Neural crest cell (in vitro differentiated cells): Measurements from ENCODE around the gene DOCK7. TPM values are rescaled to one million over a fixed set of nuclear protein-coding genes. Genes with fewer than 3 reads are reported as not detected.
"Not testable (repeated sequence)": the region's sequence is repeated elsewhere in the genome, so short reads cannot be mapped to it uniquely, and the experiment has no call there.

Source experiments
- DNase-seq: peaks from one replicate; pipeline ENCODE4 v3.0.0; 2021; ENCODE audit warnings: low read depth, mixed read lengths, low spot score
- H3K27ac Mint-ChIP-seq: one replicate; pipeline ENCODE4 v1.8.0; 2021; ENCODE audit warnings: mild to moderate bottlenecking, mixed read lengths; ENCODE audit not compliant: unreplicated experiment
- H3K27me3 Mint-ChIP-seq: 2 replicates; pipeline ENCODE4 v1.8.0; 2021; ENCODE audit warnings: low read depth, mild to moderate bottlenecking, mixed read lengths
- H3K36me3 Mint-ChIP-seq: 2 replicates; pipeline ENCODE4 v1.8.0; 2021; ENCODE audit warnings: low read depth, mild to moderate bottlenecking, mixed read lengths
- H3K4me1 Mint-ChIP-seq: 2 replicates; pipeline ENCODE4 v1.8.0; 2021; ENCODE audit warnings: mixed read lengths
- H3K4me3 Mint-ChIP-seq: one replicate; pipeline ENCODE4 v1.8.0; 2021; ENCODE audit warnings: mild to moderate bottlenecking, mixed read lengths
- H3K9me3 Mint-ChIP-seq: 2 replicates; pipeline ENCODE4 v1.8.0; 2021; ENCODE audit warnings: mixed read lengths
- total RNA-seq: library from RNA; stranded (reverse); gene quantifications from 2 replicates; pipeline ENCODE4 v1.2.1, GENCODE V29; 2021
- TF ChIP-seq, protein P1 (sequence below): fragments of 200-600 bp; sonication (generic); conservative IDR thresholded peaks from 2 replicates; pipeline ENCODE4 v1.5.0; 2021; ENCODE audit warnings: antibody characterized with exemption, mild to moderate bottlenecking

DOCK7 gene
- total RNA-seq, 1 donor from 2014 or later = 79.8 TPM

DNA sequence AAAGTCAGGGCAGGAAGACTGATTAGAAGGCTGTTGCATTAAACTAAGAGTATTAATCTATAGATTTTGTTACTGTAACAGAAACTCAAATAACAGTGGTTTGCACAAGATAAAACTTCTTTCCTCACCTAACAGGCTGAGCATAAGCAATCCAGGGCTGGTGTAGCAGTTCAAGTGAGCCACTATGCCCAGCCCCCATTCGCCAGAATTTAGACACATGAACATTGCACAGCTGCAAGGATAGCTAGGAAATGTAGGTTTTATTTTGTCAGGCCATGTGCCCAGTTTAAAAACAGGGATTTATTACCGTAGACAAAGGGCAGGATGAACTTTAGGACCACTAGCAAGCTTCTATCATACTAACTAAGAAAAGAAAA, 19.5 kb upstream of the DOCK7 start:
- Mint-ChIP-seq H3K9me3 (no peaks in the 10 kb centered on the region), H3K27ac (no peak overlapping the region), H3K4me1 (no peaks in the 10 kb centered on the region), H3K27me3 (no peaks in the 10 kb centered on the region), H3K4me3 (no peak overlapping the region), H3K36me3 (peaks cover 11% of the 10 kb centered on the region)
- DNase-seq = no peak
- TF ChIP-seq, protein P1, sequence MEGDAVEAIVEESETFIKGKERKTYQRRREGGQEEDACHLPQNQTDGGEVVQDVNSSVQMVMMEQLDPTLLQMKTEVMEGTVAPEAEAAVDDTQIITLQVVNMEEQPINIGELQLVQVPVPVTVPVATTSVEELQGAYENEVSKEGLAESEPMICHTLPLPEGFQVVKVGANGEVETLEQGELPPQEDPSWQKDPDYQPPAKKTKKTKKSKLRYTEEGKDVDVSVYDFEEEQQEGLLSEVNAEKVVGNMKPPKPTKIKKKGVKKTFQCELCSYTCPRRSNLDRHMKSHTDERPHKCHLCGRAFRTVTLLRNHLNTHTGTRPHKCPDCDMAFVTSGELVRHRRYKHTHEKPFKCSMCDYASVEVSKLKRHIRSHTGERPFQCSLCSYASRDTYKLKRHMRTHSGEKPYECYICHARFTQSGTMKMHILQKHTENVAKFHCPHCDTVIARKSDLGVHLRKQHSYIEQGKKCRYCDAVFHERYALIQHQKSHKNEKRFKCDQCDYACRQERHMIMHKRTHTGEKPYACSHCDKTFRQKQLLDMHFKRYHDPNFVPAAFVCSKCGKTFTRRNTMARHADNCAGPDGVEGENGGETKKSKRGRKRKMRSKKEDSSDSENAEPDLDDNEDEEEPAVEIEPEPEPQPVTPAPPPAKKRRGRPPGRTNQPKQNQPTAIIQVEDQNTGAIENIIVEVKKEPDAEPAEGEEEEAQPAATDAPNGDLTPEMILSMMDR = no peak

- no peak overlapping the region for H3K27ac Mint-ChIP-seq
- no peaks in the 10 kb centered on the region for H3K4me1 Mint-ChIP-seq
- TF ChIP-seq, protein P1 = no peak
- H3K36me3 Mint-ChIP-seq = peaks cover 11% of the 10 kb centered on the region
- DNase-seq = no peak
- no peaks in the 10 kb centered on the region for H3K9me3 Mint-ChIP-seq
- no peak overlapping the region for H3K4me3 Mint-ChIP-seq
- no peaks in the 10 kb centered on the region for H3K27me3 Mint-ChIP-seq
These were observed 19.0 kb upstream of the DOCK7 start for GRCh38 chr1:62706985-62707743.

- DNase-seq, H3K9me3 Mint-ChIP-seq, H3K27me3 Mint-ChIP-seq, H3K4me3 Mint-ChIP-seq, H3K27ac Mint-ChIP-seq, H3K4me1 Mint-ChIP-seq: not testable (repeated sequence)
- peaks cover 18% of the 10 kb centered on the region for H3K36me3 Mint-ChIP-seq
These were observed 10.0 kb upstream of the DOCK7 start for GRCh38 chr1:62698161-62698560.

- not testable (repeated sequence) for DNase-seq, H3K4me3 Mint-ChIP-seq, H3K27me3 Mint-ChIP-seq, H3K27ac Mint-ChIP-seq, H3K9me3 Mint-ChIP-seq
- Mint-ChIP-seq H3K36me3 (peaks cover 25% of the 10 kb centered on the region), H3K4me1 (peaks cover 27% of the 10 kb centered on the region)
These were observed 6.3 kb upstream of the DOCK7 start for GRCh38 chr1:62694479-62694878.

GRCh38 chr1:62693123-62693522, 4.9 kb upstream of the DOCK7 start:
- H3K4me1 Mint-ChIP-seq = peaks cover 38% of the 10 kb centered on the region
- DNase-seq = no peak
- peaks cover 25% of the 10 kb centered on the region for H3K36me3 Mint-ChIP-seq
- no peaks in the 10 kb centered on the region for H3K27me3 Mint-ChIP-seq
- no peaks in the 10 kb centered on the region for H3K9me3 Mint-ChIP-seq
- TF ChIP-seq, protein P1 = no peak
- H3K4me3 Mint-ChIP-seq = no peak overlapping the region
- H3K27ac Mint-ChIP-seq = no peak overlapping the region

- H3K36me3 Mint-ChIP-seq = peaks cover 20% of the 10 kb centered on the region
These were observed 3.1 kb upstream of the DOCK7 start for GRCh38 chr1:62691062-62691844.

More at GRCh38 chr1:62691062-62691844, 3.1 kb upstream of the DOCK7 start:
- Mint-ChIP-seq H3K4me1 (peaks cover 48% of the 10 kb centered on the region), H3K9me3 (no peaks in the 10 kb centered on the region), H3K4me3 (peak overlapping the region; percentile 39), H3K27ac (no peak overlapping the region), H3K27me3 (no peaks in the 10 kb centered on the region)
- no peak for DNase-seq
- TF ChIP-seq, protein P1 = no peak
